Stimulated activated CD8-positive, alpha-beta memory T cell treated with anti-CD3 and anti-CD28 coated beads, Interleukin-7, amount 100 ng/mL, for 24 hours (primary cell): ENCODE data around the gene HPS4.

Source experiments
- DNase-seq: peaks from one replicate; pipeline ENCODE4 v3.0.0-alpha.2; 2020; ENCODE audit warnings: low read depth

The HPS4 gene

GRCh38 chr22:26496456-26496855 is 12.9 kb upstream of the HPS4 start:
- no peak for DNase-seq

- no peak for DNase-seq
Observed at GRCh38 chr22:26494506-26494905, 10.9 kb upstream of the HPS4 start.

- DNase-seq: no peak
Observed at GRCh38 chr22:26492220-26492619, 8.6 kb upstream of the HPS4 start.

- no peak for DNase-seq
Observed at GRCh38 chr22:26489447-26490036, 6.0 kb upstream of the HPS4 start.

GRCh38 chr22:26487996-26488395 is 4.4 kb upstream of the HPS4 start:
- DNase-seq: no peak

GRCh38 chr22:26486394-26486793 is 2.8 kb upstream of the HPS4 start:
- no peak for DNase-seq

GRCh38 chr22:26485806-26486390 is 2.3 kb upstream of the HPS4 start:
- no peak for DNase-seq

GRCh38 chr22:26485013-26485412 is 1.4 kb upstream of the HPS4 start:
- no peak for DNase-seq

- DNase-seq: no peak
Observed at GRCh38 chr22:26484360-26484706, 750 bp upstream of the HPS4 start.

- no peak for DNase-seq
Observed at GRCh38 chr22:26483043-26483438, 542 bp downstream of the HPS4 start.

GRCh38 chr22:26482161-26482560 is 1.4 kb downstream of the HPS4 start:
- no peak for DNase-seq

- no peak for DNase-seq
Observed at GRCh38 chr22:26481694-26482093, 1.9 kb downstream of the HPS4 start.

- DNase-seq: no peak
Observed at GRCh38 chr22:26481112-26481693, 2.4 kb downstream of the HPS4 start.

GRCh38 chr22:26480611-26480932 is 3.0 kb downstream of the HPS4 start:
- no peak for DNase-seq

- no peak for DNase-seq
Observed at GRCh38 chr22:26479792-26480610, 3.6 kb downstream of the HPS4 start.

GRCh38 chr22:26479043-26479791 is 4.4 kb downstream of the HPS4 start:
- DNase-seq: no peak

- DNase-seq: no peak
Observed at GRCh38 chr22:26477341-26477731, 6.2 kb downstream of the HPS4 start.

GRCh38 chr22:26476705-26477340 is 6.8 kb downstream of the HPS4 start:
- no peak for DNase-seq

GRCh38 chr22:26474682-26475081 is 8.9 kb downstream of the HPS4 start:
- DNase-seq: no peak

GRCh38 chr22:26471522-26471921 is 12.1 kb downstream of the HPS4 start:
- DNase-seq: no peak

GRCh38 chr22:26470807-26471206 is 12.8 kb downstream of the HPS4 start:
- no peak for DNase-seq

- no peak for DNase-seq
Observed at GRCh38 chr22:26466196-26466595, 17.4 kb downstream of the HPS4 start.
